Measurements from ENCODE around the gene WWTR1. TPM values are rescaled to one million over a fixed set of nuclear protein-coding genes. Genes with fewer than 3 reads are reported as not detected.

The WWTR1 gene
- total RNA-seq, 6 experiments from 2014 or later = 10.6 to 19.7 (median 15.3) TPM

DNA sequence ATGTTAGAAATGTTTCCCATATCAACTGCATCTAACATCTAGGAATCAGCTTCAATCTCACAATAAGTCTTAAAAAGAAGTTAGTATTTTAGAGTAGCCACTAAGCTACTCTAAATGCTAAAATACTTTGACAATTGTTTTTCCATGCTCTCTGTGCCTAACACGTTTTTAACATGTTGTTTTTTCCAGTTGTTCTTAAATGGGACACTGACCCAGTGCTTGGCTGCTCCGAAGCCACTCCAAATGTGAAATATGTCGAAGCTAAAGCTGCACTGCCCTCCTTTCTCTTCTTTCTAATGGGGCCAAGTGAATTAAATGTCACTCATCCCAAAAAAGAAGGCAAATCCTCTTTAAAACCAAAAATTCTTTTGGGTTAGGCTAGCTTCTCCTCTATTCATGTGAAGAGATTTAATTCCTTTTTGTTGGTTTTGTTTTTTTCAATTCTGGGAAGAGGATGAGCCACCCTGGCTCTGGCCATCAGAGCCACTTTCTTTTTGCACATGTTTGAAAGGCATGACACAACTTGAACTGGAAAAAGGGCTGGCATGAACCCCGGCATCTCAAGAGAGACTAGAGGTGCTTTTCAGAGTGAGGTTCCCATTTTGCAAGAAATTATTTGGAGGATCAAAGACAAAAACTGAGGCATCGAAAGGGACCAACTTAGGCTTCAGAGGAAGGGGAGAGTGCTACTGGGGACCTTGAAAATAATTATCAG, 73.7 kb downstream of the WWTR1 start:
- Histone ChIP-seq H3K27ac (no peak overlapping the region), H3K9me3 (no peaks in the 10 kb centered on the region), H3K4me1 (peaks cover 0 to 27% (median 9%) of the 10 kb centered on the region in 4 donors), H3K36me3 (no peaks in the 10 kb centered on the region), H3K27me3 (no peaks in the 10 kb centered on the region), H3K4me3 (no peak overlapping the region)
- intact Hi-C loops (cut with DNase I) = no loop called here
- 76% methylated on average over 5 of the region's 5 CpGs for WGBS (ENCODE audit: insufficient coverage, low coverage, low lambda C conversion rate, missing lambda C conversion rate)
- ATAC-seq = no peak
- no peak for TF ChIP-seq POLR2A (IDR thresholded peaks at IDR 0.05)
- no peak for TF ChIP-seq CTCF (IDR thresholded peaks at IDR 0.05)
- DNase-seq = no peak

DNA sequence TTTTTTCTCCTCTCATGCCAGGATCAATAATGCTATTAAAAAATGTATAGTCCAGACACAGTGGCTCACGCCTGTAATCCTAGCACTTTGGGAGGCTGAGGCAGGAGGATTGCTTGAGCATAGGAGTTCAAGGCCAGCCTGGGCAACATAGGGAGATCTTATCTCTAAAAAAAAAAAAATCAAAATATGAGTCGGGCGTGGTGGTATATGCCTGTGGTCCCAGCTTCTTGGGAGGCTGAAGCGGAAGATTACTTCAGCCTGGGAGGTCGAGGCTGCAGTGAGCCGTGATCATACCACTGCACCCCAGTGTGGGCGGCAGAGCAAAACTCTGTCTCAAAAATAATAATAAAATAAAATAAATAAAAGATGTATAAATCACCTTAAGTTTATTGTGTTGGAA, 75.4 kb downstream of the WWTR1 start:
- no peaks in the 10 kb centered on the region for H3K36me3 ChIP-seq
- intact Hi-C loops (cut with DNase I) = no loop called here
- DNase-seq (no peak), ATAC-seq (no peak)
- 71% methylated on average over 7 of the region's 7 CpGs for WGBS (ENCODE audit: insufficient coverage, low coverage, low lambda C conversion rate, missing lambda C conversion rate)
- no peak for TF ChIP-seq CTCF (IDR thresholded peaks at IDR 0.05)
- TF ChIP-seq POLR2A (IDR thresholded peaks at IDR 0.05) = no peak
- H3K9me3 ChIP-seq = no peaks in the 10 kb centered on the region
- peaks cover 0 to 27% (median 9%) of the 10 kb centered on the region in 4 donors for H3K4me1 ChIP-seq
- no peaks in the 10 kb centered on the region for H3K27me3 ChIP-seq
- H3K4me3 ChIP-seq = no peak overlapping the region
- H3K27ac ChIP-seq = peak overlapping the region in 1 of 3 donors; percentile 41

GRCh38 chr3:149581681-149582370, 76.0 kb downstream of the WWTR1 start:
- peaks cover 0 to 27% (median 9%) of the 10 kb centered on the region in 4 donors for H3K4me1 ChIP-seq
- H3K9me3 ChIP-seq = no peaks in the 10 kb centered on the region
- no peak overlapping the region for H3K4me3 ChIP-seq
- no peaks in the 10 kb centered on the region for H3K36me3 ChIP-seq
- intact Hi-C loops (cut with DNase I) = no loop called here
- peak overlapping the region; percentile 24 to 41 (median 36) for H3K27ac ChIP-seq
- no peak for TF ChIP-seq CTCF (IDR thresholded peaks at IDR 0.05)
- no peak for DNase-seq
- WGBS (ENCODE audit: insufficient coverage, low coverage, low lambda C conversion rate, missing lambda C conversion rate) = 12% methylated on average over 8 of the region's 8 CpGs
- no peaks in the 10 kb centered on the region for H3K27me3 ChIP-seq
- peak; percentile 71 to 86 (median 79) for ATAC-seq

DNA sequence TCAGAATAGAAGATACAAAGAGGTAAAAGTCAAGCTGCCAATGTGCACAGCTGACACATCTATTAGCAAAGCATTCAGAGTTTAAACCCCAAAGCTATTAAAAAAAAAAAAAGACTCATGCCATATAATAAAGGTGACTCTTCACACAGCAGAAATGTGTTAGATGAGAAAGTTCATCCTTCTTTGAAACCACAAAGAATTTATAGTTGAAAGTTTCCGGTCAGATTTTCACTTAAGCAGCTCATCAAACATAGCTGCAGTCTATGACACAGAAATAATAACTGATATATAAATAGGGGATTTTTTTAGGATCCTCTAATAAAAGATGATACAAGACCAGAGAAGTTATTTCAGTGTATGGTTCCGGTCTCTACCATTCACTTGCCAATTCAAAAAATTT, 76.6 kb downstream of the WWTR1 start:
- Histone ChIP-seq H3K36me3 (no peaks in the 10 kb centered on the region), H3K9me3 (no peaks in the 10 kb centered on the region), H3K4me3 (no peak overlapping the region), H3K27me3 (no peaks in the 10 kb centered on the region), H3K27ac (peak overlapping the region in 1 of 3 donors; percentile 36), H3K4me1 (peaks cover 0 to 27% (median 9%) of the 10 kb centered on the region in 4 donors)
- intact Hi-C loops (cut with DNase I) = no loop called here
- WGBS (ENCODE audit: insufficient coverage, low coverage, low lambda C conversion rate, missing lambda C conversion rate) = 50% methylated on average over 2 of the region's 2 CpGs
- DNase-seq (no peak), ATAC-seq (no peak)
- TF ChIP-seq POLR2A (IDR thresholded peaks at IDR 0.05) = no peak
- no peak for TF ChIP-seq CTCF (IDR thresholded peaks at IDR 0.05)

All from right lobe of liver (tissue), 6 donors.